Breast epithelium (tissue), 3 donors: Measurements from ENCODE around the gene TBCC.

Experiments
- CTCF ChIP-seq, 3 donors: fragments of 450-650 bp; IDR thresholded peaks; one replicate each; pipeline ENCODE4 v1.5.1; 2016 to 2017; ENCODE audit warnings: antibody characterized with exemption in 3 of 3, mild to moderate bottlenecking in 3 of 3, moderate library complexity in 3 of 3
- POLR2A ChIP-seq: fragments of 450-650 bp; IDR thresholded peaks from one replicate; pipeline ENCODE4 v1.6.1; 2016; ENCODE audit warnings: antibody characterized with exemption, mild to moderate bottlenecking, moderate library complexity
- POLR2AphosphoS5 ChIP-seq, 3 donors: sonication (generic); formaldehyde crosslinking; IDR thresholded peaks; one replicate each; pipeline ENCODE4 v1.6.1; 2017; ENCODE audit warnings: antibody characterized with exemption in 3 of 3

- no peak for TF ChIP-seq CTCF (IDR thresholded peaks at IDR 0.05)
- TF ChIP-seq POLR2A: no peak
- no peak for TF ChIP-seq POLR2AphosphoS5 (IDR thresholded peaks at IDR 0.05)
These were observed 38.3 kb downstream of the TBCC start for GRCh38 chr6:42707595-42707994.
